Sigmoid colon (tissue), 7 donors: ENCODE measurements around the gene CERS1. TPM values are rescaled to one million over a fixed set of nuclear protein-coding genes. Genes with fewer than 3 reads are reported as not detected.

Source experiments
- DNase-seq: peaks from one replicate; pipeline ENCODE4 v3.0.0-alpha.2; 2019
- H3K27ac ChIP-seq, 4 donors: fragments of 200-600 bp; sonication (generic); one replicate each; pipeline ENCODE4 v1.5.1; 2016 to 2019; ENCODE audit warnings: mild to moderate bottlenecking in 1 of 4
- H3K27me3 ChIP-seq, 3 donors: fragments of 200-600 bp; sonication (generic); one replicate each; pipeline ENCODE4 v1.5.1; 2019; ENCODE audit warnings: mild to moderate bottlenecking in 1 of 3
- H3K36me3 ChIP-seq, 4 donors: fragments of 200-600 bp; sonication (generic); one replicate each; pipeline ENCODE4 v1.5.1; 2016 to 2019
- H3K4me1 ChIP-seq, 4 donors: fragments of 200-600 bp; sonication (generic); one replicate each; pipeline ENCODE4 v1.5.1; 2017 to 2019
- H3K4me3 ChIP-seq, 4 donors: fragments of 200-600 bp; sonication (generic); one replicate each; pipeline ENCODE4 v1.5.1; 2017 to 2019; ENCODE audit warnings: mild to moderate bottlenecking in 2 of 4, moderate library complexity in 1 of 4
- H3K9me3 ChIP-seq, 4 donors: fragments of 200-600 bp in 3 of 4; sonication (generic) in 3 of 4; one replicate each; pipeline versions ENCODE4 v1.5.1 to v1.6.1; 2013 to 2019
- EP300 ChIP-seq, 4 donors: sonication (generic); formaldehyde crosslinking; IDR thresholded peaks; one replicate each; pipeline ENCODE4 v1.6.1; 2017; ENCODE audit warnings: antibody characterized with exemption in 4 of 4
- POLR2A ChIP-seq, 2 donors: fragments of 450-650 bp; IDR thresholded peaks; one replicate each; pipeline ENCODE4 v1.6.1; 2016; ENCODE audit warnings: antibody characterized with exemption in 2 of 2, mild to moderate bottlenecking in 2 of 2, moderate library complexity in 2 of 2
- POLR2AphosphoS5 ChIP-seq, 4 donors: sonication (generic); formaldehyde crosslinking; IDR thresholded peaks; one replicate each; pipeline ENCODE4 v1.6.1; 2017; ENCODE audit warnings: antibody characterized with exemption in 4 of 4
- WGBS, 2 donors: extraction: QIAGEN DNeasy Blood & Tissue Kit; methylation state at CpG; one replicate each; pipeline ENCODE4 v1.1.7; 2013; 5-methylcytosine and 5-hydroxymethylcytosine counted together
- intact Hi-C: fragments of 100-400 bp; cut with DNase I; formaldehyde crosslinking; loops from one replicate; pipeline ENCODE4 v1.15.1; 2023
- polyA plus RNA-seq, 3 donors: library from polyadenylated mRNA; stranded (reverse); fragments of 200-250 nt; gene quantifications; one replicate each; pipeline ENCODE4 v1.2.3, GENCODE V29; 2013
- total RNA-seq, 4 donors: library from RNA; depleted of rRNA; stranded (reverse); fragments of >200 nt; gene quantifications; one replicate each; pipeline ENCODE4 v1.1.0, GENCODE V29; 2016
- TF ChIP-seq, protein P1 (sequence below), 4 experiments: fragments of 450-650 bp in 3 of 4; fragments of 200-600 bp in 1 of 4; IDR thresholded peaks; one replicate each; pipeline ENCODE4 v1.5.1; 2016 to 2019; ENCODE audit warnings: antibody characterized with exemption in 4 of 4, mild to moderate bottlenecking in 3 of 4, moderate library complexity in 2 of 4
- donor health status: healthy with polysubstance abuse.
- donor health status: Bipolar disorder and iron deficiency.
- donor health status: healthy.

CERS1 gene
- total and polyA plus RNA-seq, 7 donors: 0.36 to 3.6 (median 0.70) TPM; not detected in 2

DNA sequence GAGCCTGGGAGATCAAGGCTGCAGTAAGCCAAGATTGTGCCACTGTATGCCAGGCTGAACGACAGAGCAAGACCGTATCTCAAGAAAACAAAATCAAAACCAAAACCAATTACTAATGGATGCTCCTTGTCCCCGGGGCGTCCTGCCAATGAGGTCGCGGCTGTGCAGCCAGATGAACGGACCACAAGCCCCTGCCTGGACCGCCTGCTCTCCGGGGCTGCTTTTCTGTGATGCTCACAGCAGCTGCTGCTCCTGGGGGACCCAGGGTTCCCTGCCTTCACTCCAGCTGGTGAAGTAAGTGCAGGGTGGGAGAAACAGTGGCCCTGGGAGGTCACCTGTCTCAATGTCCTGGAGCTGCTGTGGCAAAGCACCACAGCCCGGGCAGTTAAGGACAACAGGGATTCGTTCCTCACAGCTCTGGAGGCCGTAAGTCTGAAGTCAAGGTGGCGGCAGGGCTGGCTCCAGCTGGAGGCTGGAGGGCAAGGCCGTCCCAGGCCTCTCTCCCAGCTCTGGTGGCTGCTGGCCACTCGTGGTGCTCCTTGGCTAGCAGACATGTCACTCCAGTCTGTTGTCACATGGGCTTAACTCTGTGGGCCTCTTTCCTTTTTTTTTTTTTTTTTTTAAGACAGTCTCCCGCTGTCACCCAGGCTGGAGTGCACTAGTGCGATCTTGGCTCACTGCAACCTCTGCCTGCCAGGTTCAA lies 13.1 kb upstream of the CERS1 start:
- WGBS, 2 donors: 90 to 93% methylated on average over 17 of the region's 17 CpGs
- Histone ChIP-seq H3K36me3 (peaks cover 0 to 81% (median 31%) of the 10 kb centered on the region in 4 donors), H3K27ac (no peak overlapping the region), H3K4me3 (no peak overlapping the region), H3K4me1 (no peaks in the 10 kb centered on the region), H3K27me3 (no peaks in the 10 kb centered on the region), H3K9me3 (no peaks in the 10 kb centered on the region)
- TF ChIP-seq, protein P1, sequence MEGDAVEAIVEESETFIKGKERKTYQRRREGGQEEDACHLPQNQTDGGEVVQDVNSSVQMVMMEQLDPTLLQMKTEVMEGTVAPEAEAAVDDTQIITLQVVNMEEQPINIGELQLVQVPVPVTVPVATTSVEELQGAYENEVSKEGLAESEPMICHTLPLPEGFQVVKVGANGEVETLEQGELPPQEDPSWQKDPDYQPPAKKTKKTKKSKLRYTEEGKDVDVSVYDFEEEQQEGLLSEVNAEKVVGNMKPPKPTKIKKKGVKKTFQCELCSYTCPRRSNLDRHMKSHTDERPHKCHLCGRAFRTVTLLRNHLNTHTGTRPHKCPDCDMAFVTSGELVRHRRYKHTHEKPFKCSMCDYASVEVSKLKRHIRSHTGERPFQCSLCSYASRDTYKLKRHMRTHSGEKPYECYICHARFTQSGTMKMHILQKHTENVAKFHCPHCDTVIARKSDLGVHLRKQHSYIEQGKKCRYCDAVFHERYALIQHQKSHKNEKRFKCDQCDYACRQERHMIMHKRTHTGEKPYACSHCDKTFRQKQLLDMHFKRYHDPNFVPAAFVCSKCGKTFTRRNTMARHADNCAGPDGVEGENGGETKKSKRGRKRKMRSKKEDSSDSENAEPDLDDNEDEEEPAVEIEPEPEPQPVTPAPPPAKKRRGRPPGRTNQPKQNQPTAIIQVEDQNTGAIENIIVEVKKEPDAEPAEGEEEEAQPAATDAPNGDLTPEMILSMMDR (IDR thresholded peaks at IDR 0.05): no peak
- TF ChIP-seq EP300 (IDR thresholded peaks at IDR 0.05) (no peak), POLR2AphosphoS5 (IDR thresholded peaks at IDR 0.05) (no peak), POLR2A (IDR thresholded peaks at IDR 0.05) (no peak)
- DNase-seq: no peak
- intact Hi-C loops: no loop called here

DNA sequence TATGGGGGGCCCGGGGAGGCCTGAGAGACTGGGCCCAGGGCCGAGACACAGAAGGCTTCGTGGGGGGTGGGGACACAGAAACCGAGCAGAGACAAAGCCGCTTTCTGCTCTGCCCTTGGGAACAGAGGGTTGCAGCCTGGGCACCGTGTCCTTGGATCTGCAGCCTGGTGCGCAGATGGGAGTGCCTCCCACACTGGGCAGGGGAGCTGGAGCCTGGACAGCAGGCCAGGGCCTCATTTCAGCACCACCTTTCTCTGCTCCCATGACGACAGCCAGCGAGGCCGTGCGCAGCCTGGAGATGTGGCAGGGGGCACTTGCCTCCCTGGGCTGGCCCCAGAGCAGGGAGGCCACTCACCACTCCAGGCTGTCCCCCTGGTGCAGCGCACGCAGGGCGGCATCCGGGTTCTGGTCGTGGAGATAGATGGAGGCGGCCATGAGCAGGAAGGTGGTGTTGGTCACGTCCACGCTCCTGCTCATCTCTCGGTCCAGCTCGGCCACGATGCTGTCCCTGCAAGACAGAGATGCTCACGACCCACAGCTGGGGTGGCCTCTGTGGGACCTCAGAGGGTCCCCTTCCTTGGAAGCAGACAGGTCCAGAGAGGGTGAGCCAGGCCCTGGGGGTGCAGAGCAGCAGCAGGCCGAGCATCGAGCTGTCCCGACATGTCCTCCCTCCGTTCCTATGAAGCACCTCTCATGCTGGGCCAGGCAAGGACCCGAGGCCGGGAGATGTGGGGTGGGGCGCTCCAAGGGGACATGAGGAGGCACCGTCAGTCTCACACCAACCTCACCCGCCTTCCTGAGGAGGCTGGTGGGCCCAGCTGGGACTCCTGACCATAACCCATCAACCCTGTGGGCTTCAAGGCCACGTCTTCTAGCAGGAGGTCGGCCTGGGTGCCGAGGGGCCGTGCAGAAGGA lies 10.9 kb upstream of the CERS1 start:
- DNase-seq: no peak
- Histone ChIP-seq H3K36me3 (peaks cover 0 to 71% (median 27%) of the 10 kb centered on the region in 4 donors), H3K4me3 (no peak overlapping the region), H3K4me1 (no peaks in the 10 kb centered on the region), H3K27ac (no peak overlapping the region), H3K27me3 (no peaks in the 10 kb centered on the region), H3K9me3 (no peaks in the 10 kb centered on the region)
- intact Hi-C loops: no loop called here
- no peak for TF ChIP-seq POLR2AphosphoS5 (IDR thresholded peaks at IDR 0.05)
- TF ChIP-seq POLR2A (IDR thresholded peaks at IDR 0.05): no peak
- no peak for TF ChIP-seq EP300 (IDR thresholded peaks at IDR 0.05)
- TF ChIP-seq, protein P1 (IDR thresholded peaks at IDR 0.05): no peak
- 94 to 96% methylated on average over 36 of the region's 36 CpGs for WGBS, 2 donors

DNA sequence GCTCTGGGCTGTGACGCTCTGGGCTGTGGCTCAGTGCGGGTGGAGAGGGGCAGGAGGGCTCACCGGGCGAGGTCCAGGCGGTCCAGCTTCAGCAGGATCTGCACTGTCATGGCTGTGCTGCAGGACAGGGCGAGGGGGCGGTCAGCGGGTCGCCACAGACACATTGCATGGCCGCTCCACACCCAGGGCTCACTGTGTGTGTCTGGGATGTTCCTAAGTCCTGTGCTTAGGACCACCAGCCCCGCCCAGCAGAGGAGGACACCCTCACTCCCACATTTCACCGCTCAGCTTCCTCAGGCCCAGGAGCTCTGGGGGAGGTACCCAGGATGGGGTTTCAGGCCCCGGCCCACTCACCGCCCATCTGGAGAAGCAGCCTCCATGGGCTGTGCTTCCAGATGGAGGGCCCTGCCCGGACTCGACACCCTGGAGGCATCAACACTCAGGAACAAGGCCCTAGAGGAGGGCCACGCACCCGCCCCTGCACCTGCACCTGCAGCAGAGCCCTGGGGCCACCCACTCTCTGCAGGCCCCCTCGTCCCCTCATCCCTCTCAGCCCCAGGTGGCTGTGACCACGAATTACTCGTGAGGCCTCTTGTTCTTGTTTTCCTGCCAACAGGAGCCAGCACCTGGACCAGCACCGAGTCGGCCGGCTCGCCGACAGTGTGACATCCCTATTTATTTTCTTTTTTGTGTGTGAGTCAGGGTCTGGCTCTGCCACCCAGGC lies 9.7 kb upstream of the CERS1 start:
- H3K4me3 ChIP-seq: no peak overlapping the region
- intact Hi-C loops: no loop called here
- TF ChIP-seq EP300 (IDR thresholded peaks at IDR 0.05): no peak
- no peak for TF ChIP-seq POLR2AphosphoS5 (IDR thresholded peaks at IDR 0.05)
- no peak for TF ChIP-seq POLR2A (IDR thresholded peaks at IDR 0.05)
- TF ChIP-seq, protein P1 (IDR thresholded peaks at IDR 0.05): no peak
- 89 to 93% methylated on average over 26 of the region's 26 CpGs for WGBS, 2 donors
- H3K4me1 ChIP-seq: no peaks in the 10 kb centered on the region
- no peaks in the 10 kb centered on the region for H3K9me3 ChIP-seq
- no peaks in the 10 kb centered on the region for H3K27me3 ChIP-seq
- no peak overlapping the region for H3K27ac ChIP-seq
- no peak for DNase-seq
- H3K36me3 ChIP-seq: peaks cover 0 to 75% (median 32%) of the 10 kb centered on the region in 4 donors

GRCh38 chr19:18905058-18905456 lies 9.1 kb upstream of the CERS1 start:
- H3K4me3 ChIP-seq: no peak overlapping the region
- H3K36me3 ChIP-seq: peaks cover 0 to 77% (median 35%) of the 10 kb centered on the region in 4 donors
- DNase-seq: no peak
- H3K4me1 ChIP-seq: no peaks in the 10 kb centered on the region
- intact Hi-C loops: no loop called here
- no peaks in the 10 kb centered on the region for H3K9me3 ChIP-seq
- no peak for TF ChIP-seq POLR2AphosphoS5 (IDR thresholded peaks at IDR 0.05)
- TF ChIP-seq EP300 (IDR thresholded peaks at IDR 0.05): no peak
- TF ChIP-seq, protein P1 (IDR thresholded peaks at IDR 0.05): no peak
- WGBS, 2 donors: 92 to 94% methylated on average over 8 of the region's 8 CpGs
- no peaks in the 10 kb centered on the region for H3K27me3 ChIP-seq
- no peak overlapping the region for H3K27ac ChIP-seq
